ENCODE measurements around the gene KMT5C.

DNA sequence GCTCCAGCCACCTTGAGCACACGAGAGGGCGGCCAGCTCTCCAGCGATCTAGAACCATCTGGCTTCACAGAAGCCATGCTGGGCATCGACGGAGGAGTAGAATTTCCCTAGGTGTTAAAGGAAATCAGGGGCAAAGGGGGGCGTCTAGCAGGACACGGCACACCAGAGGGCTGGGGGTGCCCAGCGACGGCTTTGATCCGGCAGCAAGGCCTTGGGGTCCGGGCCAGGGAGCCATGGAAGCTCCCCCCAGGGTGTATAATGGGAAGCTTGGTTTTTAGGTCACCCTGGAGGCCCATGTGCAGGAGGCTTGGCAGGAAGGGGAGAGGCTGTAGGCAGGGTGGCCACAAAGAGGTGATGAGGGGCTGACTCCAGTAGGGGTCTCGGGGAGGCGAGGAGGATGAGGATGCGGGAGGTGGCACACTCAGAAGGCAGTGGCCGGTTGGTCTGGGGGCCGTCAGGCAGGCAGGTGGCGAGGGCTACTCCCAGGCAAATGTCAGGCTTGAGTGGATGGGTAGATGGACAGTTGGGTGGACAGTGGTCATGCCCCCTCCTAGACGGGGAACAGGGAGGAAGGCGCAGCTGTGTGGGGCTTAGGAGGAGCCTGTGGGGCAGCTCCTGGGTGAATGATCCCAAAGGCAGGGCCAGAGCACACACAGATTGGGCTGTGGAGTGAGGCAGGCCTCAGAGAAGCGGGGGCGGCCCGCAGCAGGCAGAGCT, 5.6 kb downstream of the KMT5C start:
- TF ChIP-seq CTCF (conservative IDR thresholded peaks at IDR 0.05; ENCODE audit: low read depth in 2 of 2) (no peak), EZH2phosphoT487 (IDR thresholded peaks at IDR 0.05; ENCODE audit: unreplicated experiment) (no peak), POLR2AphosphoS5 (IDR thresholded peaks at IDR 0.05; ENCODE audit: low read depth) (no peak), CREB1 (CRISPR knock-in tag; IDR thresholded peaks at IDR 0.05; ENCODE audit: low read depth) (no peak), EZH2 (IDR thresholded peaks at IDR 0.05; ENCODE audit: low read depth, unreplicated experiment) (no peak), REST (IDR thresholded peaks at IDR 0.05; ENCODE audit: unreplicated experiment) (no peak), JUNB (IDR thresholded peaks at IDR 0.05; ENCODE audit: unreplicated experiment) (no peak), ZNF114 (CRISPR knock-in tag; IDR thresholded peaks at IDR 0.05) (no peak), ZNF331 (CRISPR knock-in tag; IDR thresholded peaks at IDR 0.05; ENCODE audit: low read depth) (no peak), NANOG (IDR thresholded peaks at IDR 0.05; ENCODE audit: borderline replicate concordance) (no peak), ETS1 (IDR thresholded peaks at IDR 0.05) (no peak), STAT1 (IDR thresholded peaks at IDR 0.05; ENCODE audit: unreplicated experiment) (no peak)

All from GM23338 (cell line).